HG02884 (cell line): Measurements from ENCODE around the gene ZBTB3.
"Not testable (repeated sequence)": the region's sequence is repeated elsewhere in the genome, so short reads cannot be mapped to it uniquely, and the experiment has no call there.

Experiments used
- ATAC-seq: cut with Tn5 transposase; IDR thresholded peaks from one replicate; pipeline ENCODE4 v1.9.1; 2021; ENCODE audit warnings: mild to moderate bottlenecking, moderate library complexity; ENCODE audit not compliant: unreplicated experiment

The ZBTB3 gene

DNA sequence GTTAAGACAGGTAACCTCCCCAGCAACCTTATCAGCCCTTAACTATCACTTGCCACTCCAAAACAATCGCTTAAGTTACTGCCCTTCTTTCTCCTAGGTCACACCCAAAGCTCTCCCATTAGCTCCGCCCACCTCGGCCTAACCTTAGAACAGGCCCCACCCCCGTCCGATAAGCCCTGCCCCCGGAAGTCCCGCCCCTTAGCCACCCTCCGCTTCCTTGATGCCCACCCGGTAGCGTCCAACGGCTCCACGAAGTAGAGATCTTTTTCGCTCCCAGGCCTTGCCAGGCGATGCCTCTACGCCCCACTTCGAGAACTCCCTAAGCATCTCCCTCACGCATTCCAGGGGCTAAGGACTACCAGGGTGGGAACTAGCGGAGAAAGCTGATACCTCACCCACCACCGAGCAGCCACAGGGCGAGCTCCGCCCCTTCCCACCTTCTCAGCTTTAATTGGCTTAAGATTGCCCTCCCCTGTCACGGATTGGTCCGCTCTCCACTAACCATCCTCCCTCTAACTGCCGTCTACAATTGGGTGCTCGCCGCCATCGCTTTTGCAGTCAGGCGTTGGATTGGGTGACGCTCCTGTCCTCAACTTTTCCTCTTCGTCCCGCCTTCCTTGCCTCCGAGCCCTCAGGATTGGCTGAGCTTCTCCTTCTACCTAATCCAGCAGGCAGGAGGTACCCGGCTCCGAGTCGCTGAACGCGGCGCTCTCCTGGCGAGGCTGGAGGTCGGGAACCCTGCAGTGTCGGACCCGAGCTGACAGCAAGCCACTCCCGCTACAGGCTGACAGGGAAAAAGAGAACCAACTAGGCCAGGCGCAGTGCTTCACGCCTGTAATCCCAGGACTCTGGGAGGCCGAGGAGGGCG, at the start of gene ZBTB3:
Gene ZBTB3 (minus strand): TSS at position 425 of the 868 bp plus-strand sequence. CDS start 496 bp downstream, outside the sequence.
- ATAC-seq: peak; percentile 90

DNA sequence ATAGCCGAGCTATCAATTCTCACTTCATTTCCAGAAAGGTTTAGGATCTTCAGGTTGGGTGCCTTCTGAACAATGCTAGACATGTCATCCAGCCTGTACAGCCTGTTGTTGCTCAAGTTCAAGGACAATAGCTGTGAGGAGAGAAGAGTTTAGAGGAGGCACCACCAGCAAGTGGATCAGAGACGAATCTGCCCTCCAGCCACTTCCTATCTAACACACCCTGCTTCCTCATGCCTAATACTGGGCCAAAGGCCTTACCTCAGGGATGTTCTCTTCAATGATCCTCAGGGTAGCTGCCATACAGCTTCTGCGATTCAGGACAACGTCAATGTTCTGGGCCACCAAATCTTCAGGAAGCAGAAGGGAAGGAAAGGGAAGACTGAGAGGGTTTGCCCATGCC, 47.1 kb upstream of the ZBTB3 start:
- no peak for ATAC-seq

DNA sequence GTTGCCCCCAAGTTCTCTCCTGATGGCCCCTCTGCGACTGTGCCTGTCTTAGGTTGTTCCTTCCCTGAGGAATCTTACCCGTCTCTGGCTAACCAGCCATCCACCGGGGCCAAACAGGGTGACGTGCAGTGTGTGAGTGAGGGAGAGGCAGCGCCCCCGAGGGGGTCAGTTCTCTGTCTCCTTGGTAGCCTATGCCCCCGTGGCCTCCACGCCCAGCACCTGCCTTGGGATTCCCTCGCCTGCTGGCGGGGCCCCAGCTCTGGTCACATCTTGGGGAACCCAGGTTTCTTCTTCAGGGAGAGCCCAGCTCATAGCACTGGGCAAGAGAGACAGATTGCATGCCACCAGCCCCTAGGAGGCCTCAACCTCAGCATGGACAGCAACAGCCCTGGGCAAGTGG, 45.5 kb upstream of the ZBTB3 start:
- ATAC-seq: no peak

DNA sequence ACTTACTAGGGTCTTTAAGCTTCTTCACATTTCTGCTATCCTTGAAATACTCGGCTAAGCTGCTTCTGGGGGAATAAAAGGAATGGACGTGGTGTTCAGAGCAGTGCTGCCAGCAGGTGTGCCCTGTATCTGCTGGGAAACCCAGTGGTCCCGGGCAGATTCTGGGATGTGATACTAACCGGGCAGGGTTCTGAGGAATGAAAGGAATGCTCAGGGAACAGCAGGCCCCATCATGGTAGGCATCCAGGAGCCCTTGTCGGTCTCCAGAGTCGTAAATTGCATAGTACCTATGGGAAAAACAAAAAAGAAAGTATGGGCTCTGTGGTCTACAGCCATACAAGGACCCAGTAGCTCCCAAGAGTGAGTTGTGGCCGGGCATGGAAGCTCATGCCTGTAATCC, 42.3 kb upstream of the ZBTB3 start:
- ATAC-seq: no peak

DNA sequence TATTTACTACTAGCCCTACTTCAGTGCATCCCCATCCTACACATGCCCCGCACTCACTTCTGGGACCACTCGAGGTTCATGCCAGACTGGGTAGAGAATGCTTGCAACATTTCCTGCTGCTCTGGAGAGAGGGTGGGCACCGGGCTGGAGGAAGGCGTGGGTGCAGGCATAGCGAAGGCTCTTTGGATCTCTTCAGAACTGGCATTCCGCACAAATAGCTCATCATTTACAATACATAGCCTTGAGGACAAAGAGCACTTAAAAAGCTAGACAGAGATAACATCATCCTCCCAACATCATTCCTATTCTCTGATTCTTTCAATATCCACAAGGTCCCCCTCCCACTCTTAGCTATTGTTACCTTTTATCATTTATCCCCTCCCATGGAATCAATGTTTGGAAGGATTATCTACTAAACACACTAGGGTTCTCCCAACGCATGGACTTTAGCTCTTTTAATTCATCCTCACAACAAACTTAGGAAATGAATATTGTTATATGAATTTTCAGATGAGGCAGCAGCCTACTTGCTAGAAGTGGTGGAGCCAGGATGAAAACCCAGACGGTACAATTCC, 40.3 kb upstream of the ZBTB3 start:
- no peak for ATAC-seq

DNA sequence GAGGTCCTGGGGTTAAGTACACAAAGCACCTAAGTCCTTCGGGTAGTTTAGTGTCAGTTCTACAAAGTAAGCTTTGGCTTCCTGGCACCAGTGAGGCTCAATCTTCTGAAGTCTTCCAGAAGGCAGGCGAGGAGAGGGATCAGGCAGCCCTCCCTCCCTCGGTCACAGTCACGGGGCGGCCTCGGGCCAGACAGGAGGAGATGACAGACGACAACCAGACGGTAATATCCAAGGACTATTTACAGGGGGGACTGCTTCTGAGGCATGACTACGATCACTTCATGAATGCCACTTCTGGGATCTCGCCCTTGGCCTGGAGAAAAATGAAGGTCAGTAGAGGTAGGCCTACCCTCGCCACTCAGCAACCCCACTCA, 38.2 kb upstream of the ZBTB3 start:
- no peak for ATAC-seq

DNA sequence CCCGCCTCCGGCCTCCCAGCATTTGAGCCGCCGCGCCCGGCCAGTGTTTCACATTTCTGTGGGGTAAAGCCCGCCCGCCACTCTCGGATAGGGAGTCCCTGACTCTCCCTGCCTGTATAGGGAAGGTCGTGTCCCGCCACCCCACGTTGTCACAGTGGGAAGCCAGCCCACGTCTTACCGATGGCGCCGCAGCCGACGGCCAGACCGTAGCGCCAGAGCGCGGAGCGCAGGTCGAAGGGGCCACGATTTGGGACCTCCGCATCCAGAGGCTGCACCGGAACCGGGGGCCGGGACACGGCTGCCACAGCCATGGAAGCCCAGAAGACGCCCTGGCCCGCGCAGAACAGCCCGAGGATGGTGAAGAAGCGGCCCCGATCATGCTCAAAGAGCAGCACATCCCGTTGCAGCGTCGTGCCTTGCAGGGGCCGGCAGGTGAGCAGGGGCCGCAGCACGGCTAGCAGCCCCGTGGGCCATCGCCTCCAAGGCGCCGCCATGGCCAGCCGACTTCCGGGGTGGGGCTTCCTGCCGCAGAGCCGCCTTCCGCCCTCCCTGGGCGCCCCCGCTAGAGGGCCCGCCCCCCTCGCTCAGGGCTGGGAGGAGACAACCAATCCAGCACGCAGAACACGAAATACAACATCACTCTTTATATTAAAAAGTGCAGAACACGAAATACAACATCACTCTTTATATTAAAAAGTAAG, 37.7 kb upstream of the ZBTB3 start, which contains the start of gene TMEM223:
Gene TMEM223 (minus strand): TSS at position 506 of the 701 bp plus-strand sequence. CDS start 12 bp downstream, at position 494.
- peak; percentile 50 for ATAC-seq

DNA sequence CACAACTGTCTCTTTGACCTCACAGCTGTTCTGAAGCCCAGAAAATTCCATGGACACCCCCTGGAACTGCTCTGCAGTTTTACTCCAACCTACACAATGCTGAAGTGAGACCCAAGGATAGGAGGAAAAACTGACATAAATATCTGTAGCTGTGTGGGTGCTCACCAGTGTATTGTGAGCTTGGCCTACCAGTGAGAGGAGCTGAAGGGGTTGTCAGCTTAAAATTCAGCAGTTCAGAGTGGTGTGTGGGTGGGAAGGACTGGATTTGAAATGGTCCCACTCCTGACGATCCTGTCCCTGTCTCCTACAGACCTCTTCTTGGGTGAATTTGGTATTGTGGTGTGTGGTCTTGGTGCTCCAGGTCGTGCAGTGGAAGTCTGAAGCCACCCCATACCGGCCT, 35.6 kb upstream of the ZBTB3 start:
- no peak for ATAC-seq

DNA sequence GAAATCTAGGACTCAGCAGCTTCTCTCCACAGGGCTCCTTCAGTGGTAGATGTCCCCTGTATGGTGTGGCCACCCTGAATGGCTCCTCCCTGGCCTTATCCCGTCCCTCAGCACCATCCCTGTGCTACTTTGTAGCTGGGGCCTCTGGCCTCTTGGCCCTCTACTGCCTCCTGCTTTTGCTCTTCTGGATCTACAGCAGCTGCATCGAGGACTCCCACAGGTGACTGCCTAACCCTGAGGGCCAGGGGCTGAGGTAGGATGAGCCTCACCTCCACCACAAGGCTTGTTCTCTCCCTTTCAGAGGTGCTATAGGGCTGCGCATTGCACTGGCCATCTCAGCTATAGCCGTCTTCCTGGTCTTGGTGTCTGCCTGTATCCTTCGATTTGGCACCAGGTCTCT, 35.0 kb upstream of the ZBTB3 start:
- ATAC-seq: no peak

DNA sequence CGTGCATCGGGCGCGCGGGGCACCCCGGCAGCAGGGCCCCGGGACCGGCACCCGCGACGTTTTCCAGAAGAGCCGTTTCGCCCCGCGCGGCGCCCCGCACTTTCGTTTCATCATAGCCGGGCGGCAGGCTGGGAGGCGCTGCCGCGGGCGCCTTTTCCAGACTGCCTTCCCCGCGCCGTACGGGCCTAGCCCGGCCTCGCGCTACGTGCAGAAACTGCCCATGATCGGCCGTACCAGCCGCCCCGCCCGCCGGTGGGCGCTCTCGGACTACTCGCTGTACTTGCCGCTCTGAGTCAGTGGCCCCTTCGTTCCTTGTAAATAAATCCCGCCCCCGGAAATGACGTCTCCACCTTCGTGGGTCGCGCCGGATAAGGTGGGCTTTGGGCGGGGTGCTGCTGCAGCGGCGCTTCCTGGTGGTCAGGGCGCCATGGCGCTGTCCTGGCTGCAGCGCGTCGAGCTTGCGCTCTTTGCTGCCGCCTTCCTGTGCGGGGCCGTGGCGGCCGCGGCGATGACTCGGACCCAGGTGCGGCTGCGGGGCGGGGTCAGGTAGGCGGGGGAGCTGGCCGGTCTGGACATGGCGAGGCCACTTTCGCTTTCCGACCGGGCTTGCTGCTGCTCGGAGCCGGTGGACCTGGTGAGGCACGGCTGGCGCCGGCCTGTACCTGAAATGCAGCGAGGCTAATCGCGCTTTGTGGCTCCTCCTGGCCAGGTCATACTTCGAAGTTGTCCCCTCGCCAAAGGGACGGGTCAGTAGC, 33.2 kb upstream of the ZBTB3 start, which contains the start of gene TMEM179B:
Gene TMEM179B (plus strand): TSS at position 398 of the 755 bp plus-strand sequence. CDS start 30 bp downstream, at position 428.
- ATAC-seq: peak; percentile 50

DNA sequence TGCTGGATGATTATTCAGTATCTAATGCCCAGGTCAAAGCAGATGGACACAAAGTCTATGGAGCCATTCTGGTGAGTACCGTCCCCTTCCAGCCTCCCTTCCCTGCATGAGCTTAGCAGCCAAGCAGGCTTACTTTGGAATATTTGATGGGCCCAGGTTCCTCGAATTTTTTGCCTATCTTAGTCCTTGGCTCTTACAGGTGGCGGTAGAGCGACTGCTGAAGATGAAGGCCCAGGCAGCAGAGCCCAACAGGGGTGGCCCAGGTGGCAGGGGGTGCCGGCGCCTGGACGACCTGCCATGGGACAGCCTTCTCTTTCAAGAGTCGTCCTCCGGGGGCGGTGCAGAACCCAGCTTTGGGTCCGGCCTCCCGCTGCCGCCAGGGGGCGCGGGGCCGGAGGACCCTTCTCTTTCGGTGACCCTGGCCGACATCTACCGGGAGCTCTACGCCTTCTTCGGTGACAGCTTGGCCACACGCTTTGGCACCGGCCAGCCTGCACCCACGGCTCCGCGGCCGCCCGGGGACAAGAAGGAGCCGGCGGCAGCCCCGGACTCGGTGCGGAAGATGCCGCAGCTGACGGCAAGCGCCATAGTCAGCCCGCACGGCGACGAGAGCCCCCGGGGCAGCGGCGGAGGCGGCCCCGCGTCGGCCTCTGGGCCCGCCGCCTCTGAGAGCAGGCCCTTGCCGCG, 32.5 kb upstream of the ZBTB3 start:
- peak; percentile 57 for ATAC-seq

DNA sequence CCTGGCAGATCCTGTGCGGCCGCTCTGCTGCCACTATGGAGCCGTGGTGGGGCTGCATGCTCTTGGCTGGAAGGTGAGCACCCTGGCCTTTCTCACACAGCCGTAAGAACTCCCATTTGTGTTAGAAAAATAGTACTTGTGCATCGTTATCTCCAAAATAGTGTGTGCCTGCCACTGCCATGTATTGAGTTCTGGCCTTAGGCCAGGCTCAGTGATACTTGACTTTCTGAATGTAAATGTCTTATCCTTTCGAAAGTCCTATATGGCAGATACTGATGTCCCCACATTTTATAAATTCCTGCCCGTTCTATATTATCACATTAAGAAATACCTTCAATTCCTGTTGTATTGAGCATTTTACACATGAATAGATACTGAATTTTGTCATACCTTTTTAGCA, 28.8 kb upstream of the ZBTB3 start:
- no peak for ATAC-seq

DNA sequence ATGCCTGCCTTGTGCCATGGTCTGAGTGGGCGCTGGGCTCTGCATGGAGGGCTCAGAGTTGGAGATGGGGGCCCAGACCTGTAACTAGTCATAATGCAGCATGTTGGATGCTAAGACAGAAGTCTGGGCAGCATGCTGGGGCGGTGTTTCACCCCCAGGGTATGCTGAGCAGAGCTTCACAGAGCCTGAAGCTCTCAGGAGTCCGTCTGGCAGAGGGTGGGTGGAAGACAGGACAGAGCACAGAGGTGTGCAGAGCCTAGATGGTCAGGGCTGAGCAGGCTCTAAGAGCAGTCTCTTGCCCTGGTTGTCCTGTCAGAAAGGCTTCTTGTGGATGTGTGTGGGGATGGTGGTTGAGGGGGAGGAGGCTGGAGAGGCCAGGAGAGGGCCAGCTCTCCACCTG, 24.5 kb upstream of the ZBTB3 start:
- ATAC-seq: no peak

DNA sequence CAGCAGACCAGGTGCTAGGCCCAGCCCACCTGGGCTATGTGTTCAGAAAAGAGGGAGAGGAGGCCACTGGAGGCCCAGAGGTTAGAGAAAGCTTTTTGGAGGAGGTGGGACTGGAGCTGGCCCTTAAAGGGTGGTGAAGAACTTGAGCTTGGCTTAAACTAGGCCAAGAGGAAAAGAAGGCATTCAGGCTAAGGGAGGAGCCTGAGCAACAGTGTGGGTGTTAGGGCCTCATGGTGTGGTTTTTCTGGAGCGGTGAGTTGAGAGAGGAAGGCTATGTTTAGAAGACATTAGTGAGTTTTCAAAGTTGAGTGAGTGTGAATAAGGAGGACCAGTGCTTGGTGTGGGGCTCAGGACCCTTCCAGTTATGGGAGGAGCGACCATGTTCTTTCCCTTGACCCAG, 23.4 kb upstream of the ZBTB3 start:
- no peak for ATAC-seq

DNA sequence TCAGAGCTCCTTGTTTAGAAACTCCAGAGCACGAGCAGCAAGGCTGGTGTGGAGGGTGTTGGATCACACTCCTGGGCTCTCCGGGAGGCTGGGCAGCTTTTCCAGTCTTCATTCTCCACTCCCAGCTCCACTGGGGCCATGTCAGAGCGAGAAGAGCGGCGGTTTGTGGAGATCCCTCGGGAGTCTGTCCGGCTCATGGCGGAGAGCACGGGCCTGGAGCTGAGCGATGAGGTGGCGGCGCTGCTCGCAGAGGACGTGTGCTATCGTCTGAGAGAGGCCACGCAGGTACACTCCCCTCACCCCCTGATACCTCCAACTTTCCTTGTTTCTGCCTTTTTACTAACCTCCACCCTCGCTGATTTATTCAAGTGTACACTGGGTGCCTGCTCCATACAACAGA, 21.7 kb upstream of the ZBTB3 start:
- no peak for ATAC-seq

DNA sequence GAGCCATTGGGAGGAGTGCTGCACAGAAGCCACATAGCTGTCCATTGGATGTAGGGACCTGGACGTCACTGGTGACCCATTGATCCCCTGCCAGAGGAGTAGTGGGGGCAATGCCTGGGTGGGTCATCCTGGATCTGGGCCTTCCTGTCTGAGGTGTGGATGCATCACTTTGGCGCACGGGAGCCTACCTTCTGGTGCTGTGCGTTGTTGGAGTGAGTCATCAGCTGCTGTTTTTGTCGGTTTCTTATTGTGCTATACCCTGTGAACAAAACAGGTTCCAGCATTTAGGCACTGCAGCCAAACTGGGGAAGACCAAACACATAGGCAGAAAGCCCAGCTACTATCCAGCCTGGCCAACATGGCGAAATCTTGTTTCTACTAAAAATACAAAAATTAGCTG, 20.4 kb upstream of the ZBTB3 start:
- no peak for ATAC-seq

DNA sequence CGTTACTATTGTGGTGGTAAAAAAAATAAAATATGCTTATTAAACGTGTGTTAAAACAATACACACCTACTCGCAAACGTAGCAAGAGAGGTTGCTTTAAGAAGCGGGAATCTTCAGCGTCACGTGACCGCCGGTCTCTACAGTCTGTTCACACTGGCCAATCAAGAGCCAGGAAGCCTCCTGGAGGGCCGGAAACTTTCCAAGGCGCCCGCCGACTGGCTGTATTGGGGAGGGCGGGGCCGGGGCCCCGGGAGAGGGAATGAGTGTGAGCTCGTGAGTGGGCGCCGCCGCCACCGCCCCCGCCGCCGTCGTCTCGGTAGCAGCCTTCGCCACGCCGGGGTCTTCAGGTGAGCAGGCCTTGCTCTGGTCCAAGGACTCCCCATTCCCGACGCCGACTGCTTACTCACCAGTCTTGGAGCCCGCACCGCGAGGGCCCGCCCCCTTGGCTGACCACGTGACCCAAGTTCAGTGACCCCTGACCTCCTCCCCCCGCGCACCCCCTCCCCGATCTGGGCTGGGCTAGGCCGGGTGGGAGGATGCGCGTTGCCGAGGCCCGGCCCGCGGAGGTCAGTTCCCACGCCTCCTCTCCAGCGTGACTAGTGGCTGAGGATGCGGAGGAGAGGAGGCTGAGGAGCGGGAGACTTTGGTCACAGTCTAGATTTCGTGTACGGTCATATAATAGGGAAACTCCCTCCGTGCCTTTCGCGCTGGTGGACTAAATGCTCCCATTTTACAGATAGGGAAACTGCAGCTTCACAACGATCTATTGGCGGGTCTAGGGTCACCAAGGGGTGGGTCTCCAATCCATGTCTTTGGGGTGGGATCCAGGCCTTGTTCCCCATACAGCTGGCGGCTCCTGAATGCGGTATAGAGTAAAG, 17.4 kb upstream of the ZBTB3 start, which contains the start of gene TAF6L:
Gene TAF6L (plus strand): TSS at position 253 of the 878 bp plus-strand sequence. CDS start 4,388 bp downstream, outside the sequence.
- ATAC-seq: peak; percentile 72

DNA sequence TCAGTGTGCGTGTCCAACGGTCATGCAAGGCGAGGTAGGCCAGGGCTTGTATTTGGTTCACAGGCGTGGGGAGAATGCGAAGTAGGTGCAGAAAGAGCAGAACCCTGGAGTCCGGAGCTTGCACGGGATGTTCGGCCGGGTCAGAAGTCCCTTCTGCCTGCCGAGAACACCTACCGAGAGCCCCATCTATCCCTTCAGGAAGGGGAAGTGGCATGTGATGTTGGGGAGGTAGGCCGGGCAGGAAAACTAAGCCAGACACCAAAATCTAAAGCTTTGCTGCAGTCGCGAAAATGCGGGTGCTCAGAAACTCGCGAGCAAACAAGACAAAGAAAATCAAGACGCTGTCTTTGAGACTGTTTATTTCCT, 16.8 kb upstream of the ZBTB3 start:
- ATAC-seq: no peak

DNA sequence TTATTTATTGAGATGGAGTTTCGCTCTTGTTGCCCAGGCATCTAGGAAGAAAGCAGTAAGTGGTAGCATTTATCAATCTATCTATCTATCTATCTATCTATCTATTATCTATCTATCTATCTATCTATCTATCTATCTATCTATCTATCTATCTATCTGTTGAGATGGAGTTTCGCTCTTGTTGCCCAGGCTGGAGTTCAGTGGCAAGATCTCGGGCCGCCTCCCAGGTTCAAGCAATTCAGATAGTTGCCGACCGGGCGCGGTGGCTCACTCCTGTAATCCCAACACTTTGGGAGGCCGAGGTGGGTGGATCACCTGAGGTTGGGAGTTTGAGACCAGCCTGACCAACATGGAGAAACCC, 6.9 kb upstream of the ZBTB3 start:
- ATAC-seq: not testable (repeated sequence)
